ENCODE results near the gene PLEKHA7.

The PLEKHA7 gene

GRCh38 chr11:16767957-16768356 lies 246.3 kb downstream of the PLEKHA7 start:
- no peak for DNase-seq

- DNase-seq = no peak
Measured at GRCh38 chr11:16767137-16767536, 247.1 kb downstream of the PLEKHA7 start.

GRCh38 chr11:16764888-16765287 lies 249.3 kb downstream of the PLEKHA7 start:
- no peak for DNase-seq

GRCh38 chr11:16763746-16764145 lies 250.5 kb downstream of the PLEKHA7 start:
- no peak for DNase-seq

GRCh38 chr11:16759857-16760508 lies 254.2 kb downstream of the PLEKHA7 start:
- DNase-seq = peak; percentile 74

GRCh38 chr11:16758382-16759024 lies 255.7 kb downstream of the PLEKHA7 start:
- DNase-seq = no peak

GRCh38 chr11:16750417-16750816 lies 263.8 kb downstream of the PLEKHA7 start:
- DNase-seq = no peak

- no peak for DNase-seq
Measured at GRCh38 chr11:16749666-16750065, 264.5 kb downstream of the PLEKHA7 start.

GRCh38 chr11:16749092-16749491 lies 265.1 kb downstream of the PLEKHA7 start:
- DNase-seq = no peak

- no peak for DNase-seq
Measured at GRCh38 chr11:16745950-16746605, 268.1 kb downstream of the PLEKHA7 start.

- DNase-seq = no peak
Measured at GRCh38 chr11:16744128-16744725, 270.0 kb downstream of the PLEKHA7 start.

- DNase-seq = no peak
Measured at GRCh38 chr11:16743478-16743877, 270.7 kb downstream of the PLEKHA7 start.

- DNase-seq = no peak
Measured at GRCh38 chr11:16741473-16741872, 272.7 kb downstream of the PLEKHA7 start.

- peak; percentile 5 for DNase-seq
Measured at GRCh38 chr11:16738947-16739815, 275.0 kb downstream of the PLEKHA7 start.

GRCh38 chr11:16738193-16738946 lies 275.8 kb downstream of the PLEKHA7 start, which contains the start of gene C11orf58:
TSS of gene C11orf58 (plus strand) at chr11:16738647. CDS start at chr11:16738779, 132 bp downstream.
- peak; percentile 98 for DNase-seq

- DNase-seq = no peak
Measured at GRCh38 chr11:16737818-16738192, 276.4 kb downstream of the PLEKHA7 start.
